ENCODE results near the gene E2F6.

The E2F6 gene

DNA sequence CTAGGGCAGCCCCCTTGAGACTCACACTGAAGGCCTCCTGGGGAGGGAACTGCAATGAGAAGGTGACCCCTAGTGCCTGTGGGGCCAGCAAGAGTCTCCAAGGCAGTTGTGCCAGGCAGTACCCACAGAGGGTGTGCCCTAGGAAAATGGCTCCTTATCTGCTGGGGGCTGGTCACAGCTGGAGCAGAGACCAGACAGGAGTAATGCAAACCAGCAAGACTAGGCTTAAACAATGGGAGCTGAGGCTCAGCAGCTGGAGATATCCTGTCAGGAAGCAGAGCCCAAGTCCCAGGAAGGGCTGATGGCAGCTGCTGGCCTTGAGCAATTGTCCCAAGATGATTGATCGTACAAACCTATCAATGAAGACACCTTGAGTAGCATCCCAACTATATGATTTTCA is 26.8 kb upstream of the E2F6 start:
- no peak for DNase-seq (ENCODE audit: low read depth)

DNA sequence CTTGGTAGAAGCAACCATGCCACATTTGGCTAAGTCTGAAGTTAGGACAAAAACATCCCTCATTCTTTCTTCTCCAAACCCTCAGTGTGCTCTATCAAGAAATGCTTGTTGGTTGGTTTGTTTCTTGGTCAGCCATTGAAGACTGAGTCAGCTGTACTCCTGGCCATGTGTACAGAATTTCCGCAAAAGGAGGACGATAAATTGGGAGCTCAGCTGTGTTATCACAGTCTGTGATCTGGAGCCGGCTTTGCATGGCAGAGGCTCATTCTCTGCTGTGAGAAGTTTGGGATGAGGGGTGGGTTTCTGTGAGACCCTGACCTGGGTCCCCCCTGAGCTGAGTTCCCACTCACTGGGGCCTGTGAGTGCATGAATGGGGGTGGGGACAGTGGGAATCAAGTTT is 26.3 kb upstream of the E2F6 start:
- no peak for DNase-seq (ENCODE audit: low read depth)

DNA sequence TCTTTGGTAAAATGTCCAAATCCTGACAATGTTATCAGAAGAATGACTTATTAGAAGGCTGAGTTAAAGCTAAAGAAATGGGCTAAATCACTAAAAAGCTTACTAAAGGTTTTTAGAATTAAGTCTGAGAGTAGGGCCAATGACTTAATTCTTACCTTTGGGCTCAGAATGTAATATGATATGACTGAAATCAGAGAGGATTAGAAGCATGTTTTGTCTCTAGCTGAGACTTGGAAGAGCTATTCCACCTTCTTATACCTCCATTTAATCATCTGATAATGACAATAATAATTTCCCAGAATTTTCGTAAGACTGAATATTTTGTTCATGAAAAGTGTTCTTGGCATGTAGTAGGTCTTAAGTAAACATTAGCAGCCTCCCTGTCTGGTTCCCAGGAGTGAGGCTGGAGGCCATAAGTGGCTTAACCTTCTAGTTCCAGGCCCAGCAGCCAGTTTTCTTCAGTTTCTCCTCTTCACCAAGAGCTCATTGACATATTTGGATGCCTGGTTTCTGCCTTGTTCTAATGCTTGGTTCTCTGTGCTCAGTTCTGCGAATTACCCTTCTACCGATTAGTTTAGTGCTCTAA is 25.5 kb upstream of the E2F6 start:
- DNase-seq (ENCODE audit: low read depth) = no peak

DNA sequence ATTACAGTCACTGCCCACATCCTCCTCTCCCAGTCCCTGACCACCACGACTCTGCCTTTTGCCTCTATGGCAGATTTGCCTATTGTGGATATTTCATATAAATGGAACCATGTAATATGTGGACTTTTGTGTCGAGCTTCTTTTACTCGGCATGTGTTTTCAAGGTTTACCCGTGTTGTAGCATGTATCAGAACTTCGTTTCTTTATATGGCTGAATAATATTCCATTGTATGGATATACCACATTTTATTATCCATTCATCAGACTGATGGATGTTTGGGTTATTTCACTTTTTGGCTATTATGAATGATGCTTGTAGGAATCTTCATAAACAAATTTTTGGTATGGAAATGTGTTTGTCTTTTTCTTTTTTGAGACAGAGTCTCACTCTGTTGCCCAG is 24.2 kb upstream of the E2F6 start:
- DNase-seq (ENCODE audit: low read depth) = no peak

DNA sequence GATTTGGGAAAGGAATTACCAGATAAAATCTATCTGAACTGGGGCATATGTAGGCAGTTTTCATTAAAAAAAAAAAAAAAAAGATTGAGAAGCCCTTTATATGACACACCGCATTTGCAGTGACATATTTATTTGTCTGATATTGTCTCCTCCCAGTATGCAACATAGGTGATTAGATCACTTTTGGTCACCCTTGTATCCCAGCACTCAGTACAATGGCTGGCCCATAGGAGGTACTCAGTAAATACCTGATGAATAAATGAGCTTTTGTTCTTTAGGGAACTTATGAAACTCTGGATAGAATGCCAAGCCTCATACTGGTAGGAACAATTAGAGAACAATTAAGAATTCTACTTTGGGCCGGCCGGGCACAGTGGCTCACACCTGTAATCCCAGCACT is 22.8 kb upstream of the E2F6 start:
- DNase-seq (ENCODE audit: low read depth) = no peak

DNA sequence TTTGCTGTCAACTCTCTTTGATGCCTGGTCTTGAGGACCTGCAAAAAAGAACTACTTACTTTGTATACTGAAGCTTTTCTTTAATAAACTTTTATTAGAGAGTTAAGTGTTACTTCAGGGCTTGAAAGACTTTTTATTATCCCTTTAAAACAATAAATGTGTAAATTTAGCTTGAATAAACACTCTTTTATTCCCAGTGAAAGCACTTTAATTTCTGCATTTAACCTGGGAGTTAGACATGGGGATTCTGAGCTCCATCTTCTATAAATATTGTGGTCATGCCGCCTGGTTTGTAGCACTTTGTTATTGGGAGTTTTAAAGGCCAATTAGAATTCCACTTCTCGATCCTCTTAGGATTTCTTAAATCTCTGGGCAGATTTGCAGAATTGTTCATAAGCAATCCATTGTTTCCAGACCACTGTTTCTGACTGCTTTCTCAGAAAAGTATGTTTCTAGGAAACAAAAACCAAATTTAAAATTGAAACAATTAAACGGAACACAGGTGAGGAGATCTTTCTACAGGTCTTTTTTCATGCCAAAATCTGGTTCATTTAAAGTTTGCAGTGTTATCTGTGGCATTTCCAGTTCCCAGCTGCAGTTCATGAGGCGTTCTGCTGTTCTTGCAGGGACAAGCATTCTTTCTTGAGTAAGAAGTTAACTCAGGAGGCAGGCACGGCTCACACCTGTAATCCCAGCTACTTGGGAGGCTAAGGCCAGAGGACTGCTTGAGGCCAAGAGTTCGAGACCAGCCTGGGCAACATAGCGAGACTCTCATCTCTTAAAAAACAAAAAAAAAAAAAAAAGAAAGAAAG is 18.1 kb upstream of the E2F6 start:
- DNase-seq (ENCODE audit: low read depth) = no peak

DNA sequence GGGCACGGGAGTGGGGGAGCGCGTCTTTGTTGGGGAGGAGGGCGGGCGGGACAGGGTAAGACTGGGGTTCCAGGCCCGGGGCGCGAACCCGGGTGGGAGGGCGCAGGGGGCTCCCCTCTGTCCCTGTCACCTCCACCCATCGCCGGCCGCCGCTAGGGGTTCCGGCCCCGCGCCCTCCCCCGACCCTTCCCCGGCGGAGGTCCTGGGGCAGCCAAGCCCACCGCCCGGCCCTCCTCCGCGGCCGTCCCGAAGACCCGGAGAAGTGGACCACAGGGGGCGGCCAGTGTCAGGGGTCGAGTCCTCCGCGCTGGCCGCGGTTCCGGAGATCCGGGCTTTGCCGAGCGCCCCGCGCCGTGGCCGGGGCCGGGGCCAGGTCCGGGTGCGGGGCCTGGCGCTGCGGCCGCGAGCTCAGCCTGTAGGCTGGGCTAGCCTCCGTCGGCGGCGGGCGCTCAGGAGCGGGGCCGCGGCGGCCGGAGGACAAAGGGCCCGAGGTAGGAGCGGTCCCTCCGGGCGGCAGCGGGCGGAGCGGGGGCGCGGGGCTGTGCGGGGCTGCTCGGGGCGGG is 16.6 kb upstream of the E2F6 start:
- DNase-seq (ENCODE audit: low read depth) = no peak

DNA sequence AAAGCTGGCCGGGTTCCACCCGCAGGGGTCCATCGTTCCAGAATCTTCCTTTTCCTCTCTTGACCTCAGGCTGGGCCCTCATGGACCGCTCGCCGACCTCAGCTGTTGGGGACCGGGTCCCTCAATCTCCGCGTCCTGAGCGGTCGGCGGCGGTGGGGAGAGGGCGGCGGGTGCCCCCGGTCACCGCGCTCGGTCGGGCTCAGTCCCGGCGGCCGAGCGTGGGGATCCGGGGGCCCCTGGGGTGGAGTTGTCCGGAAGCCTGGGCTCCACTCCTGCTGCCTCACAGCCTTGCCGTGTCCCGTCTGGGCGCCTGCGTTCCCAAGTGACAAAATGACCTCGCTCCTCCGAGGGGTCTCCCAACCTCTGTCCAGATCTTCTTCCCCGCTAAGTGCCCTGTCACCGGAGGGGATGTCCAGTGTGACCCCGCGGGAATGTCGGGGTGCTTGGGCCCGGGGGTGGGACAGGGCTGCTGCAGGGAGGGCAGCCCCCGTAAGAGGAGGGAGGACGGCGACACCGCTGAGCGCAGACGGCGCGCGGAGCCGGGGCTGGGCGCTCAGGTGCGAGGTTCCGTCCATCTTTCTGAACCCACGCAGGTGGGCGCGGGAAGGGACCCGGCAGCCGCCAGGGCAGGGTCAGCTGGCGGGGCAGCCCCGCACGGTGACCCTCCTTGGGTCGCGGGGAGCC is 16.0 kb upstream of the E2F6 start:
- DNase-seq (ENCODE audit: low read depth) = no peak

DNA sequence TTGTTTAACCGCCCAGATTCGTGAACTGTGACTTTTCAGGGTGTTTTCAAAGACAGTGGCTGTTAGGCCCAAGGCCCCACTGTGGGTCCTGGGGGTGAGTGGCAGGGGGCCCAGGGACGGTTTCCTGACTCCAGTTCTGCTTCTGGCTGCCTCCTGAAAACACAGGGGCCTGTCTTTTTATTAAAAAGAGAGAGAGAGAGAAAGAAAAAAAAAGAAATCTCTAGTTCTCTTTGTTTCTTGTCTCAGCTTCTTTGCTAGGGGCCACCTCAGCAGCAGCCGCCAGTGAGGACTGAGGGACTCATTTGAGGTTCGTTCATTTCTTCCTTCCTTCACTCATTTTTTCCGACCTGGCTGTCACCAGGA is 15.4 kb upstream of the E2F6 start:
- DNase-seq (ENCODE audit: low read depth) = no peak

DNA sequence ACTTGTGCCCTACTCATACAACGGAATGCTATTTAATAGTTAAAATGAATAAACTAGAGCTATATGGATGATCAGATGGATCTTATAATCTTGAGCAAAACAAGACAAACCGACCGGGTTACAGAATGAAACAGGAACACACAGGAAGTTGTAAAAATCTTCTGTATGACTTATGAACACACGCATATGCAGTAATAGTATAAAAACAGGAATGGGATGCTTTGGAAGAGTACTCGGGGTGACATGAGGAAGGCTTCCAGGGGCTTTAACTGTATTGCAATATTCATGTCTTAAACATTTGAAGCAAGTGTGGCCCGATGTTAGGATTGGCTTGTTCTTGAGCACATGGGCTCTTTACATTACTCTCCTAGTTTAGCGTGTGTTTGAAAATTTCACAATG is 14.9 kb upstream of the E2F6 start:
- no peak for DNase-seq (ENCODE audit: low read depth)

DNA sequence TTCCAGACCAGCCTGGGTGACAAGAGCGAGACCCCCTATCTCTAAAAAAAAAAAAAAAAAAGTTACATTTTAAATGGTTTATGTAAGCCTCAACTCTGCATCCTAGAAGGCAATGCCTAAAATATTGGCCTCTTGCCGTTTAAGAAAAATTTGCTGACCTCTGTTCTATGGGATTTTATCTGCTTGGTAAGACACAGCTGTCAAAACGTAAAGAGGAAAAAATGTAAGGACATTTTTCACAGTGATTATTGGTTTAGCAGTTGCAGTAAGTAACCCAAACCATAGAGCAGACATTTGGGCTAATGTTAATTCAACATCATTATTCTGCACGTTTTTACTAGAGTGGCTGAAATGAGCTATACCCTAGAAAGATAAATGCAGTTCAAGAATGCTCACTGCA is 14.4 kb upstream of the E2F6 start:
- no peak for DNase-seq (ENCODE audit: low read depth)

DNA sequence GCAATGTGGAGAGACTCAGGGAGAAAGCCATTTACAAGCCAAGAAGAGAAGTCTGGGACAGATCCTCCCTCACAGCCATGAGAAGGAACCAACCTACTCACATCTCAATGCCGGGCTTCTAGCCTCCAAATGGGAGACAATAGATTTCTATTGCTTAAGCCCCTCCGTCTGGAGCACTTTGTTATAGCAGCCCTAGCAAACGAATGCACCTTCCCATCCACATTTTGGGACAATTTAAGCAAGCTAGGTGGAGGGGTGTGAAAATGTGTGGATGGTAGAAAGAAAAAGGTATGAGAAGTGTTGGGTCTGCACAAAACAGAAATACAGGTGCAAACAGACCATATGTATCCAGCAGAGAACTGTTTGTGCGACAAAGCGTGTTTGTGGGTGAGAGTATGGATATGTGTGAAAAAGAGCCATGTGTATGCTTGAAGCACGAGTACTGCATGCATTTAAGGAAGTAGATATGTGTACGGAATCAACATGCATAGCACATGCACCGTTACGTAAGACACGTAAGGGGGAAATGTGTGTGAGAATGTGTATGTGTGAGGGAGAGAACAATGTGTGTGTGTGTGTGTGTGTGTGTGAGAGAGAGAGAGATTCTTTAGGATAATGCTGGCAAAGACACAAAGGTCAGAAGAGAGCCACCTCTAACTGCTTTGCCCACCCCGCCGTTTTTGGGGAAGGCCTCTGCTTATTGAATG is 13.1 kb upstream of the E2F6 start:
- DNase-seq (ENCODE audit: low read depth) = no peak

DNA sequence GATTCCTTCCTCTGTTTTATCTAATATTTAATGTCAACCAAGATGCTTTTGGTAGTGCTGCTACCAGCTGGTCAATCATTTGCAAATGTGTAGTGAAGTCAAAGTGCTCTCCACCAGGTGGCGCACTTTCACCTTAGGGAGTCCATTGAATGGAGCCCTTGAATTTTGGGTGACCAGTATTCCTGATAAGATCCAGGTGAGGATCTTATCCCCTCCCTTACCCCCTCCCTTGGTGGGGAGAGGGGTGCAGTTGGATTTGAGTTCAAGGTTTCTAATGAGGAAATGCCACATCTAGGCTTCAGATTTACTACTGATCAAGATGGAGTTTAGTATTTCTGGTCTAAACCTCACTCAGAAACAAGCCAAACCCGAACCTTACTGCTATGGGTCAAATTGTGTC is 12.0 kb upstream of the E2F6 start:
- peak; percentile 75 for DNase-seq (ENCODE audit: low read depth)

DNA sequence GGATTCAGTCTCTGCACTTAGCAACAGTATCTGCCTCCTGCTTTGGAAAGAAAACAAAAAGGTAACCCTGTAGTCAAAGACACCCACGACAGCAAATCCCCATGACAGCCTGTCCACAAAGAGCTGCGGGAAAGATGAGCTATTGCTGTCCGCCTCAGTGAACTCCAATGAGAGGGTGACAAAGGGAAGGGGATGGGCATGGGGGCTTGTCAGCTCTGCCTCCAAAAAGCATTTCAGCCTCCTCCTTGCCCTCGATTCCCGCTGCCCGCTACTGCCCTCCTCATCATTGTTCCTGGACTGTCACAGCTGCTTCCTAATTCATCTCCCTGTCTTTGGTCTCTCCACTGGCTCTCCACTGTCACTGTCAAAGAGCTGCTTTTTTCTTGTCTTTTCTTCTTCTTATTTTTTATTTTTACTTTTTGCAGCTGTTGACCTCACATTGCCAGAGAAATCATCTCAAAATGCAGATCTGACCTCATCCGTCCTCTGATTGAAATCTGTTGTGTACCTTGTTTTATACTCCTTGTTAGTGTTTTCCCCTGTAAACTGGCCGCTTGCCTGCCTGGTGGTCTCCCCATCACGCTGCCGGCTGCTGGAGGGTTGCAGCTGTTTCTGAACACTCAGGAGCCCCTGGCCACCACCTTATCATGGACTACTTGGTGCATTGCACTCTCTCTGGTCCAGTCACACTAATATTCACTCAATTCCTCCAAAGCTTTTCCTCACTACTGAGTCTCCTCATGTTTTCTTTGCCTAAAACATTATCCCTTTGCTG is 7.9 kb upstream of the E2F6 start:
- DNase-seq (ENCODE audit: low read depth) = no peak

DNA sequence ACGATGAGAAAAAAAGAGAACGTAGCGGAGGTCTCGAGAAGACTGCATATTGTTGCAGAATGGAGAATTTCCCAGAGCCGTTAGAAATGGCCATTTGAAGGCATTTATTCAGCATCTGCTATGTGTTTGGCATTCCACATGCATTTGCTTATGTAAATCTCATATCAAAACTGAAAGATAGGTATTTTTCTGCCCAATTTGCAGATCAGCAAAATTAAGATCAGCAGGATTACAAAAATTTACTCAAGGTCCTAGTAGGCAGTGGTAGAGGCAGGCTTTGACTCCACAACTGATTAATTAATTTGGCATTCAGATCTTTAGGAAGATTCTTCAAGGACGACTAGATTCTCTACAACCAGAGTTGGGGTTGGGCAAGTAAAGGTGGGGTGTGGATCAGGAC is 1.8 kb upstream of the E2F6 start:
- no peak for DNase-seq (ENCODE audit: low read depth)

DNA sequence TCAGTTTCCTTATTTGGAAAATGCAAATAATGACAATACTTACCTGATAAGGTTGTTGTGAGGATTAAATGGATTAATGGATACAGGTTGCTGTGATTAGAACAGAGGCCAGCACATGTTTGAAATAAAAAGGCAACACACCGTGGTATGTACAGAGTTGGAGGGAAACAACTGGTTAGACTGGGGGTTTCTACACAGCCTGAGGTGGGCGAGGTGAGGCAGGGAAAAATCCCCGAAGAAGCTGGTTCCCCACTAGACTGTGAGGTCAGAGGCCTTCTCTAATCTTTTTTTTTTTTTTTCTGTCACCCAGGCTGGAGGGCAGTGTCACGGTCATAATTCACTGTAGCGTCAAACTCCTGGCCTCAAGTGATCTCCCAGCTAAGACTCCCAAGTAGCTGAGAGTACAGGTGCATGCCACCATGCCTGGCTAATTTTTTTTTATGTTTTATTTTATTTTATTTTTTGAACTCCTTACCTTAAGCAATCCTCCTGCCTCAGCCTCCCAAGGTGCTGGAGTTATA is 1.2 kb upstream of the E2F6 start:
- DNase-seq (ENCODE audit: low read depth) = no peak

DNA sequence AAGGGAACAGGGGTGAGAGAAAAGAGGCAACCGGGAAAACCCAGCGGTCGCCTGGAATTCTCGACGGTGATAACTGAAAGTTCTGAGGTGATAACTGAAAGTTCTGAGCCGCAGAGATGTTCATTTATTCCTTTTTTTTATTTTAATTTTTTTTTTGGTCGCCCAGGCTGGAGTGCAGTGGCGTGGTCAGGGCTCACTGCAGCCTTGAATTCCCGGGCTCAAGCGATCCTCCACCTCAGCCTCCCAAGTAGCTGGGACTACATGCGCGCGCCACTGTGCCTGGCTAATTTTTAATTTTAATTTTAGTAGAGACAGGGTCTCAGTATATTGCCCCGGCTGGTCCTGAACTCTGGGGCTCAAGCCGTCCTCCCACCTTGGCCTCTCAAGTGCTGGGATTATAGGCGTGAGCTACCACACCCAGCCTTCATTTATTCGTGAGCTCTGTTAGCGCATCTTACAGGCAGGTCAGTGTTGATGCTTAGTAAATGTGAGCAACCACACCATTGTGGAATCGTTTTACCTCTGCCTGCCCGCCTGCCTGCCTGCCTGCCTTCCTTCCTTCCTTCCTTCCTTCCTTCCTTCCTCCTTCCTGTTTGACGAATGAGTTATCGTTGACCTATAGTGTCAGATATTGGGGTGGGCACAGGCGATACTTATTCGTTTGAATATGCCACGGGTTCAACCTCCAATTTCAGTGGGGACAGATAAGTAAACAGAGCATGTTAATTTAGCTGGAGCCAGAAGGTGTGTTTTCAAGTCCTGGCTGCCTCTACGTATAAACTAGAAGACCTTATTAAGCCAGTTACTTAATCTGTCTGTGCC is 557 bp upstream of the E2F6 start:
- DNase-seq (ENCODE audit: low read depth) = no peak

DNA sequence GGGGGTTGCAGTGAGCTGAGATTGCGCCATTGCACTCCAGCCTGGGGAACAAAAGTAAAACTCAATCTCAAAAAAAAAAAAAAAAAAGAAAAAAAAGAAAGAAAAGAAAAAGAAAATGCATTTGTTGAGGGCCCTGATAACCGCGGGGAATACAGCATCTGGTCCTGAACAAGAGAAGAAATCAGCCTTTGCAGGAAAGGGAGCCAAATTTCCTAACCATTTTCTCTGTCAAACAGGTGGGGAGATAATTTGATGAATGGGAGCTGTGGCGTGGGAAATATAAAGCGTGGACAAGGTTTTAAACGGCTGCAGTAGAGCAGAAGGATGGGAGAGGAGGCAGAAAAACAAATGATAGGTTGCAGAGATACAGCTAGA is 864 bp downstream of the E2F6 start:
- no peak for DNase-seq (ENCODE audit: low read depth)

DNA sequence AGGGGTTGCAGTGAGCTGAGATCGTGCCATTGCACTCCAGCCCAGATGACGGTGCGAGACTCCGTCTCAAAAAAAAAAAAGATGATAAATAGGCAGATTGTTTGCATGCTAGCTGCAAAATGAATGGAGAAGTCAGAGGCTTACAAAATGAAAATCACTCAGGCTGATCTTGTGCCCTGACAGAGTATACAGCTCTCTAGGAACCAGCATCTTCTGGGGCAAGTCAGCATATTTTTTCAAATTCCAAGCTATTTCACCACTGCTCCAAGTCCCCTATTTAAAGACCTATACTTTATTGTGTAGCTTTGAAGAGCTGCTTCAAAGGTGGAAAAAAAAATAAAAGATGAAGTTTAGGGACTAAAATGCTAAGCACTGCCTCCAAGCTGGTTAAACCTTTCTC is 6.1 kb downstream of the E2F6 start:
- no peak for DNase-seq (ENCODE audit: low read depth)

DNA sequence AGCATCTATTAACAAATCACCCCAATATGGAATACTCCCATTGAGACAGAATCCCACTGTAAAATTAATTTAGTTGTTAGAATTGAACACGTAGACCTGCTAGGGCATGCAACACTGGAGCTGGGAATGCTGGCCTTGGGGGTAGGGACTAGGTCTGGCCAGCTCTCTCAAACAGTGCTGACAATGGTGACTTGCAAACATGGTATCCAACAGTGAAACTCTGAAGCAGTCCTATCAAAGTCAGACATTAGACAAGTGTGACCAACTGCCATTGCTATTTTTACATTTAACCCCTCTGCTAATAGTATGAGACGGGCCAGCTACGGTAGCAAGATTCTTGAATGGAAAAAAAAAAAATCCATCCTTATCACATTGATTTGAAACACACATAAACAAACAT is 7.2 kb downstream of the E2F6 start:
- DNase-seq (ENCODE audit: low read depth) = no peak

DNA sequence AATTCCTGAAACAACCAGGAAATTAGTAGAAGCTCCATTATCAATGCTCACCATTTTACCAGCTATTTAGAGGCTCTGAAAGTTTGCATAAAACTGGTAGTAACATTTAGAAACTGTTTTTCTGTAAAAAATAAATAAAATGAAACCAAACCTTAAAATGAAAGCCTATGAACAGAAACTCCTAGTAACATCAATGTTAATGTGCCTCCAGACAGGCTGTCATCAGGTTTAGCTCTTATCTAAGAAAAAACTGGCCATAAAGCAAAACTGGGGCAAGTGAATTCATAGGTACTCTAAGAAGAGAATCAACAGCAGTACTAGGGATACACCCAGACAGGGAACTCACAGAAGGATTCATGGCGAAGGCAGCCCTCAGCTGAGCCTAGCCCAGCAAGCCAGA is 8.0 kb downstream of the E2F6 start:
- DNase-seq (ENCODE audit: low read depth) = no peak
